Mesenchymal stem cell (in vitro differentiated cells and primary cell): ENCODE results near the gene CX3CL1.

Experiments
- DNase-seq: peaks from one replicate; pipeline ENCODE4 v3.0.0-alpha.2; 2013
- H2AFZ ChIP-seq: one replicate; pipeline ENCODE4 v1.6.1; 2013; ENCODE audit warnings: low read depth, mild to moderate bottlenecking, control low read depth, inconsistent platforms, low read length, moderate library complexity
- H2AK5ac ChIP-seq: 2 replicates; pipeline ENCODE4 v1.6.1; 2013; ENCODE audit warnings: low read length, moderate library complexity, mild to moderate bottlenecking, inconsistent platforms; ENCODE audit not compliant: severe bottlenecking
- H2BK120ac ChIP-seq: one replicate; pipeline ENCODE4 v1.6.1; 2013; ENCODE audit warnings: low read depth, mild to moderate bottlenecking, inconsistent platforms, low read length, moderate library complexity
- H2BK12ac ChIP-seq, 2 experiments: one replicate each; pipeline ENCODE4 v1.6.1; 2013; ENCODE audit warnings: inconsistent platforms in 2 of 2, low read length in 2 of 2, mild to moderate bottlenecking in 2 of 2, moderate library complexity in 2 of 2, control low read depth in 1 of 2
- H2BK15ac ChIP-seq: one replicate; pipeline ENCODE4 v1.6.1; 2013; ENCODE audit warnings: mild to moderate bottlenecking, low read depth, inconsistent platforms; ENCODE audit not compliant: poor library complexity, severe bottlenecking
- H2BK5ac ChIP-seq: 2 replicates; pipeline ENCODE4 v1.6.1; 2013; ENCODE audit warnings: low read depth, mild to moderate bottlenecking, low read length, control low read depth, inconsistent platforms; ENCODE audit not compliant: poor library complexity, severe bottlenecking
- H3K14ac ChIP-seq, 2 experiments: one replicate each; pipeline ENCODE4 v1.6.1; 2013; ENCODE audit warnings: inconsistent platforms in 2 of 2, low read length in 2 of 2, control low read depth in 1 of 2, mild to moderate bottlenecking in 1 of 2, moderate library complexity in 1 of 2
- H3K18ac ChIP-seq, 2 experiments: one replicate each; pipeline ENCODE4 v1.6.1; 2013; ENCODE audit warnings: inconsistent platforms in 2 of 2, low read length in 2 of 2, control low read depth in 1 of 2, low read depth in 1 of 2, mild to moderate bottlenecking in 1 of 2
- H3K23ac ChIP-seq, 2 experiments: one replicate each; pipeline ENCODE4 v1.6.1; 2013; ENCODE audit warnings: inconsistent platforms in 2 of 2, low read length in 2 of 2, mild to moderate bottlenecking in 2 of 2, moderate library complexity in 2 of 2, control low read depth in 1 of 2
- H3K27ac ChIP-seq: 2 replicates; pipeline ENCODE4 v1.5.1; 2013; ENCODE audit warnings: mild to moderate bottlenecking, moderate library complexity, low read length, control low read depth, inconsistent platforms; ENCODE audit not compliant: poor library complexity, severe bottlenecking
- H3K27me3 ChIP-seq, 2 experiments: 2 replicates each; pipeline versions ENCODE4 v1.6.1 to v1.7.0; 2013; ENCODE audit warnings: low read length in 2 of 2, mild to moderate bottlenecking in 2 of 2, moderate library complexity in 2 of 2, control low read depth in 1 of 2, inconsistent platforms in 1 of 2; ENCODE audit not compliant: control insufficient read depth in 1 of 2, insufficient read depth in 1 of 2
- H3K36me3 ChIP-seq, 2 experiments: 2 replicates each; pipeline versions ENCODE4 v1.6.1 to v1.7.0; 2013; ENCODE audit warnings: low read length in 2 of 2, control low read depth in 1 of 2, inconsistent platforms in 1 of 2, low read depth in 1 of 2, mild to moderate bottlenecking in 1 of 2; ENCODE audit not compliant: insufficient read depth in 2 of 2, control insufficient read depth in 1 of 2
- H3K4ac ChIP-seq, 2 experiments: one replicate each; pipeline ENCODE4 v1.6.1; 2013; ENCODE audit warnings: inconsistent platforms in 2 of 2, low read length in 2 of 2, mild to moderate bottlenecking in 2 of 2, moderate library complexity in 2 of 2, control low read depth in 1 of 2, low read depth in 1 of 2
- H3K4me1 ChIP-seq: 2 replicates; pipeline ENCODE4 v1.6.1; 2013; ENCODE audit warnings: low read depth, low read length, control low read depth; ENCODE audit not compliant: control insufficient read depth, insufficient read depth
- H3K4me2 ChIP-seq: 2 replicates; pipeline ENCODE4 v1.6.1; 2013; ENCODE audit warnings: low read length, mild to moderate bottlenecking, inconsistent platforms; ENCODE audit not compliant: poor library complexity, severe bottlenecking
- H3K4me3 ChIP-seq, 2 experiments: 2 replicates each; pipeline versions ENCODE4 v1.5.1 to v1.7.0; 2013; ENCODE audit warnings: low read length in 2 of 2, mild to moderate bottlenecking in 2 of 2, control low read depth in 1 of 2, low read depth in 1 of 2; ENCODE audit not compliant: insufficient read depth in 1 of 2
- H3K79me1 ChIP-seq: replicated peaks from 2 replicates; pipeline ENCODE4 v1.6.1; 2013; ENCODE audit warnings: mild to moderate bottlenecking, control low read depth, low read length, inconsistent platforms; ENCODE audit not compliant: poor library complexity, severe bottlenecking
- H3K9ac ChIP-seq: 2 replicates; pipeline ENCODE4 v1.7.0; 2013; ENCODE audit warnings: mild to moderate bottlenecking, low read length, moderate library complexity
- H3K9me3 ChIP-seq: 2 replicates; pipeline ENCODE4 v1.7.0; 2013; ENCODE audit warnings: mild to moderate bottlenecking, low read length; ENCODE audit not compliant: control insufficient read depth
- H4K8ac ChIP-seq: one replicate; pipeline ENCODE4 v1.6.1; 2013; ENCODE audit warnings: inconsistent platforms, mild to moderate bottlenecking, low read length, moderate library complexity
- H4K91ac ChIP-seq: one replicate; pipeline ENCODE4 v1.6.1; 2013; ENCODE audit warnings: mild to moderate bottlenecking, low read length, inconsistent platforms
- WGBS: methylation state at CpG from one replicate; pipeline ENCODE4 v1.1.7; 2013; ENCODE audit warnings: mixed read lengths; 5-methylcytosine and 5-hydroxymethylcytosine counted together

CX3CL1 gene

GRCh38 chr16:57379579-57379978 lies 7.3 kb downstream of the CX3CL1 start:
- Histone ChIP-seq H3K27me3 (peaks cover 0 to 16% of the 10 kb centered on the region in 2 experiments), H2BK120ac (no peak overlapping the region), H3K4me1 (peaks cover 34% of the 10 kb centered on the region), H4K8ac (no peak overlapping the region), H3K23ac (no peak overlapping the region), H2BK5ac (no peak overlapping the region), H3K27ac (no peak overlapping the region), H3K36me3 (peaks cover 0 to 49% of the 10 kb centered on the region in 2 experiments), H3K4me2 (no peak overlapping the region), H3K4me3 (no peak overlapping the region), H3K4ac (no peak overlapping the region), H3K14ac (no peak overlapping the region), H3K18ac (no peak overlapping the region), H3K79me1 (peaks cover 39% of the 10 kb centered on the region), H3K9me3 (no peaks in the 10 kb centered on the region), H2BK12ac (peak overlapping the region in 1 of 2 experiments; percentile 21), H4K91ac (no peak overlapping the region), H3K9ac (no peak overlapping the region), H2AK5ac (peak overlapping the region; percentile 1), H2AFZ (no peak overlapping the region), H2BK15ac (no peak overlapping the region)
- WGBS: 95% methylated on average over 8 of the region's 10 CpGs
- DNase-seq: peak; percentile 44

- Histone ChIP-seq H3K4me1 (peaks cover 35% of the 10 kb centered on the region), H3K4me3 (no peak overlapping the region), H2BK120ac (no peak overlapping the region), H3K9ac (no peak overlapping the region), H2AFZ (no peak overlapping the region), H3K14ac (no peak overlapping the region), H3K79me1 (peaks cover 34% of the 10 kb centered on the region), H2AK5ac (no peak overlapping the region), H4K8ac (peak overlapping the region; percentile 56), H3K27me3 (peaks cover 0 to 11% of the 10 kb centered on the region in 2 experiments), H2BK12ac (peak overlapping the region in 1 of 2 experiments; percentile 26), H3K4me2 (no peak overlapping the region), H3K36me3 (peaks cover 0 to 49% of the 10 kb centered on the region in 2 experiments), H3K23ac (no peak overlapping the region), H3K9me3 (no peaks in the 10 kb centered on the region), H3K27ac (no peak overlapping the region), H4K91ac (no peak overlapping the region), H3K4ac (peak overlapping the region; percentile 6 to 15), H2BK15ac (no peak overlapping the region), H2BK5ac (no peak overlapping the region), H3K18ac (no peak overlapping the region)
- no peak for DNase-seq
- WGBS: 89% methylated on average over 7 of the region's 8 CpGs
These were observed 8.6 kb downstream of the CX3CL1 start for GRCh38 chr16:57380671-57381462.

- Histone ChIP-seq H3K79me1 (peaks cover 29% of the 10 kb centered on the region), H3K36me3 (peaks cover 0 to 47% of the 10 kb centered on the region in 2 experiments), H2BK15ac (no peak overlapping the region), H3K14ac (no peak overlapping the region), H2AFZ (no peak overlapping the region), H3K27me3 (peaks cover 0 to 7% of the 10 kb centered on the region in 2 experiments), H3K4ac (no peak overlapping the region), H2AK5ac (no peak overlapping the region), H4K8ac (no peak overlapping the region), H4K91ac (no peak overlapping the region), H3K9ac (no peak overlapping the region), H3K4me2 (no peak overlapping the region), H3K4me1 (peaks cover 36% of the 10 kb centered on the region), H2BK12ac (peak overlapping the region in 1 of 2 experiments; percentile 24), H3K23ac (no peak overlapping the region), H3K18ac (no peak overlapping the region), H3K27ac (no peak overlapping the region), H2BK5ac (no peak overlapping the region), H2BK120ac (peak overlapping the region; percentile 52), H3K9me3 (no peaks in the 10 kb centered on the region), H3K4me3 (no peak overlapping the region)
- WGBS: 96% methylated on average over 35 of the region's 35 CpGs
- no peak for DNase-seq
These were observed 9.7 kb downstream of the CX3CL1 start for GRCh38 chr16:57381791-57382534.
